Tibial nerve (tissue), 3 donors: ENCODE data around the gene KMT2C.

Source experiments
- POLR2A ChIP-seq, 2 donors: fragments of 450-650 bp; IDR thresholded peaks; one replicate each; pipeline ENCODE4 v1.6.1; 2017; ENCODE audit warnings: antibody characterized with exemption in 2 of 2, mild to moderate bottlenecking in 2 of 2, moderate library complexity in 2 of 2
- TF ChIP-seq, protein P1 (sequence below), 5 experiments: fragments of 200-600 bp in 3 of 5; fragments of 450-650 bp in 2 of 5; sonication (generic) in 3 of 5; IDR thresholded peaks; one replicate each; pipeline ENCODE4 v1.5.1; 2016 to 2019; ENCODE audit warnings: antibody characterized with exemption in 5 of 5, mild to moderate bottlenecking in 3 of 5, moderate library complexity in 2 of 5

DNA sequence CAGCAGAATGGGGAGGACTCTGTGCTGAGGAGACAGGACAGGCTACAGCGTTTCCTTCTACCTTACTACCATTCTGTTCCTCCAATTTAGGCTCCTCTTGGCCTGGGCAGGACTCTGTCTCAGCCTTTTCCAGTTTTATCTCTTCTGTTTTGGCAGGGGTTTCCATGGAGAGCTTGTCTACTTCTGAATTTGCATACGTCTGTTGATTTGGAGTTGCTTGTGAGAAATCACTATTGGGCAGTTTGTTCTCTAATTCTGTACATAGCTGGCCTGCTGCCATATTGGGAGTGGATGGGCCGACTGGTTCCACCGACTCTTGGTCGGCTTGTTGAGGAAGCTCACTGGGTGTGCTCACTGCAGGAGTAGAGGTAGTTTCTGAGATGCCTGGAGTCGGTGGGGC, 273.5 kb downstream of the KMT2C start:
- TF ChIP-seq, protein P1, sequence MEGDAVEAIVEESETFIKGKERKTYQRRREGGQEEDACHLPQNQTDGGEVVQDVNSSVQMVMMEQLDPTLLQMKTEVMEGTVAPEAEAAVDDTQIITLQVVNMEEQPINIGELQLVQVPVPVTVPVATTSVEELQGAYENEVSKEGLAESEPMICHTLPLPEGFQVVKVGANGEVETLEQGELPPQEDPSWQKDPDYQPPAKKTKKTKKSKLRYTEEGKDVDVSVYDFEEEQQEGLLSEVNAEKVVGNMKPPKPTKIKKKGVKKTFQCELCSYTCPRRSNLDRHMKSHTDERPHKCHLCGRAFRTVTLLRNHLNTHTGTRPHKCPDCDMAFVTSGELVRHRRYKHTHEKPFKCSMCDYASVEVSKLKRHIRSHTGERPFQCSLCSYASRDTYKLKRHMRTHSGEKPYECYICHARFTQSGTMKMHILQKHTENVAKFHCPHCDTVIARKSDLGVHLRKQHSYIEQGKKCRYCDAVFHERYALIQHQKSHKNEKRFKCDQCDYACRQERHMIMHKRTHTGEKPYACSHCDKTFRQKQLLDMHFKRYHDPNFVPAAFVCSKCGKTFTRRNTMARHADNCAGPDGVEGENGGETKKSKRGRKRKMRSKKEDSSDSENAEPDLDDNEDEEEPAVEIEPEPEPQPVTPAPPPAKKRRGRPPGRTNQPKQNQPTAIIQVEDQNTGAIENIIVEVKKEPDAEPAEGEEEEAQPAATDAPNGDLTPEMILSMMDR (IDR thresholded peaks at IDR 0.05) = no peak
- no peak for TF ChIP-seq POLR2A (IDR thresholded peaks at IDR 0.05)
